Activated CD4-positive, alpha-beta T cell treated with anti-CD3 and anti-CD28 coated beads for 36 hours (primary cell): ENCODE data around the gene TMEM156. TPM values are rescaled to one million over a fixed set of nuclear protein-coding genes. Genes with fewer than 3 reads are reported as not detected.

ENCODE experiments used
- ATAC-seq: fragments of 200-7000 bp; cut with Tn5 transposase; one replicate; pipeline ENCODE4 v1.10.0; 2021; ENCODE audit warnings: mild to moderate bottlenecking, moderate library complexity
- CTCF ChIA-PET: fragments of 350-600 bp; sonication (Branson Sonifier 250); formaldehyde crosslinking; loops from one replicate; lab custom pipeline; 2021; ENCODE audit warnings: antibody characterized with exemption; lab: Charles Lee
- POLR2A ChIA-PET: fragments of 350-600 bp; sonication (Branson Sonifier 250); formaldehyde crosslinking; loops from one replicate; lab custom pipeline; 2021; ENCODE audit warnings: antibody characterized with exemption, inconsistent platforms; lab: Charles Lee
- DNase-seq: peaks from one replicate; pipeline ENCODE4 v3.0.0-alpha.2; 2020
- H3K27ac Mint-ChIP-seq: one replicate; pipeline ENCODE4 v1.8.0; 2021; ENCODE audit warnings: mixed read lengths
- H3K27me3 Mint-ChIP-seq: one replicate; pipeline ENCODE4 v1.8.0; 2021; ENCODE audit warnings: mixed read lengths
- H3K36me3 Mint-ChIP-seq: one replicate; pipeline ENCODE4 v1.8.0; 2021; ENCODE audit warnings: low read depth, mixed read lengths
- H3K4me1 Mint-ChIP-seq: one replicate; pipeline ENCODE4 v1.8.0; 2021; ENCODE audit warnings: mixed read lengths
- H3K4me3 Mint-ChIP-seq: one replicate; pipeline ENCODE4 v1.8.0; 2021; ENCODE audit warnings: mild to moderate bottlenecking, moderate library complexity, mixed read lengths
- H3K9me3 Mint-ChIP-seq: one replicate; pipeline ENCODE4 v1.8.0; 2021; ENCODE audit warnings: low read depth, mixed read lengths
- intact Hi-C, 2 experiments: fragments of 100-400 bp; cut with DNase I in 1 of 2; cut with micrococcal nuclease in 1 of 2; formaldehyde crosslinking; loops; one replicate each; pipeline versions ENCODE4 v1.14.2 to v1.15.1; 2022 to 2024; cut with DNase I, micrococcal nuclease
- total RNA-seq, 2 experiments: library from RNA; stranded (reverse); gene quantifications; one replicate each; pipeline ENCODE4 v1.2.3, GENCODE V29; 2021

Gene TMEM156
- total RNA-seq, 2 experiments from 2014 or later: 14.3 to 15.4 TPM

DNA sequence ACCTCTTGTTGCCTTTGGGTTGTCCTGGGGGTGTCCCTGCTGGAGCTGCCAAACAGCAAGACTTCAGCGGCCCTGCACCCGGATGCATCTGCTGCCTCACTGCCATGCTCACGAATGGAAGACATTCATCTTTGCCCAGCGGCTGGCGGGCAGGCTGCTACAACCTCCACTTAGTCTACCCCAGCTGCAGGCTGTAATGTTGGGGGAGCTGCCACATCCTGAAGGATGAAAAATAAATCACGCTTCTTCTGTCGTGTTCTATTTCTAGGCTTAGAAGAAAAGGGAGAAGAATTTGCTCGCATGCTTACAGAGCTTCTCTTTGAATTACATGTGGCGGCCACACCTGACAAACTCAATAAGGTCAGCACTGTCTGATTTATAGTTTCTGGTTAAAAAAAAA, 103.2 kb downstream of the TMEM156 start:
- intact Hi-C loops: no loop called here
- DNase-seq: no peak
- H3K4me3 Mint-ChIP-seq: no peak overlapping the region
- no peak overlapping the region for H3K27ac Mint-ChIP-seq
- no peak for ATAC-seq
- no peaks in the 10 kb centered on the region for H3K27me3 Mint-ChIP-seq
- H3K9me3 Mint-ChIP-seq: no peaks in the 10 kb centered on the region
- POLR2A ChIA-PET: no interaction called here
- CTCF ChIA-PET: interaction anchor here (0.7 kb wide), 1 partner anchor 12 kb away, joined by 3 read pairs; no protein-coding TSS in a partner anchor
- no peaks in the 10 kb centered on the region for H3K36me3 Mint-ChIP-seq
- H3K4me1 Mint-ChIP-seq: peaks cover 9% of the 10 kb centered on the region

DNA sequence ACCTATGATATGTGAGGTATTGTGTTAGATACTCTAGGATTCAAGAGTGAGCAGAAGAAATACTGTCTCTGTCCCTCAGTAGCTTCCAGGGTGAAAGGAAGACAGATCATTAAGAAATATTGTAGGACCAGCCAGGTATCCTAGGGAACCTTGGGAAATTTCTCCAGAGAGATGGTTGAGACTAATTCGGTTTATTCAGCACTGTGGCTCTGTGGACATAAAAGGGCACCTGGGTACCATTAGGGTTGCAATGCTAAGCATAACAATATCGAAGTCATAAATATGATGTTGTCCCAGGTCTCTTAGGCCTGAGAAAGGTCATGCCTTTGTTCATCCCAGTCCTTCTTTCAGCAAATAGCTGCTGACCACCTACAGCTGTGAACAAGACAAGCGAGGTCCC, 103.6 kb downstream of the TMEM156 start:
- intact Hi-C loops: no loop called here
- CTCF ChIA-PET: no interaction called here
- ATAC-seq (no peak), DNase-seq (no peak)
- no peaks in the 10 kb centered on the region for H3K27me3 Mint-ChIP-seq
- no peak overlapping the region for H3K27ac Mint-ChIP-seq
- no peaks in the 10 kb centered on the region for H3K36me3 Mint-ChIP-seq
- no peak overlapping the region for H3K4me3 Mint-ChIP-seq
- POLR2A ChIA-PET: no interaction called here
- peaks cover 9% of the 10 kb centered on the region for H3K4me1 Mint-ChIP-seq
- H3K9me3 Mint-ChIP-seq: no peaks in the 10 kb centered on the region

DNA sequence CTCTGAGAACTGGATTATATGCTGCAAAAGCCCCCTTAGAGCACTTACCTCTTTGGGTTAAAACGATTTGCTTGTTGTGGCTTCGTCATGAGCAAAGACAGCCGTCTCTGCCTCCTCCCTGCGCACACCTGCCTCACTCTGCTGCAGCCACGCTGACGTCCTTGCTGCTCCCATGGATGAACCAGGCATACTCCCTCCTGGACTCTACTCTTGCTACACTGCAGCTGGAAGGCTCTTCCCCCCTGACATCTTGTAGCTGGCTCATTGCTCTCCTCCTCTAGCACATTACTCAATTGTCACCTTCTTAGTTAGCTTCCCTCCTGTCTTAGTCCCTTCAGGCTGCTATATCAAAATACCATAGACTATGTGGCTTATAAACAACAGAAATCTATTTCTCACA, 105.3 kb downstream of the TMEM156 start:
- no peak for ATAC-seq
- intact Hi-C loops: no loop called here
- H3K27ac Mint-ChIP-seq: no peak overlapping the region
- H3K4me3 Mint-ChIP-seq: no peak overlapping the region
- ChIA-PET CTCF (interaction anchor here (0.8 to 1.5 kb wide), 4 partner anchors 10 to 208 kb away, joined by 3 to 7 read pairs (median 4); no protein-coding TSS in a partner anchor), POLR2A (no interaction called here)
- H3K36me3 Mint-ChIP-seq: no peaks in the 10 kb centered on the region
- no peaks in the 10 kb centered on the region for H3K9me3 Mint-ChIP-seq
- no peaks in the 10 kb centered on the region for H3K27me3 Mint-ChIP-seq
- H3K4me1 Mint-ChIP-seq: peaks cover 9% of the 10 kb centered on the region
- no peak for DNase-seq

DNA sequence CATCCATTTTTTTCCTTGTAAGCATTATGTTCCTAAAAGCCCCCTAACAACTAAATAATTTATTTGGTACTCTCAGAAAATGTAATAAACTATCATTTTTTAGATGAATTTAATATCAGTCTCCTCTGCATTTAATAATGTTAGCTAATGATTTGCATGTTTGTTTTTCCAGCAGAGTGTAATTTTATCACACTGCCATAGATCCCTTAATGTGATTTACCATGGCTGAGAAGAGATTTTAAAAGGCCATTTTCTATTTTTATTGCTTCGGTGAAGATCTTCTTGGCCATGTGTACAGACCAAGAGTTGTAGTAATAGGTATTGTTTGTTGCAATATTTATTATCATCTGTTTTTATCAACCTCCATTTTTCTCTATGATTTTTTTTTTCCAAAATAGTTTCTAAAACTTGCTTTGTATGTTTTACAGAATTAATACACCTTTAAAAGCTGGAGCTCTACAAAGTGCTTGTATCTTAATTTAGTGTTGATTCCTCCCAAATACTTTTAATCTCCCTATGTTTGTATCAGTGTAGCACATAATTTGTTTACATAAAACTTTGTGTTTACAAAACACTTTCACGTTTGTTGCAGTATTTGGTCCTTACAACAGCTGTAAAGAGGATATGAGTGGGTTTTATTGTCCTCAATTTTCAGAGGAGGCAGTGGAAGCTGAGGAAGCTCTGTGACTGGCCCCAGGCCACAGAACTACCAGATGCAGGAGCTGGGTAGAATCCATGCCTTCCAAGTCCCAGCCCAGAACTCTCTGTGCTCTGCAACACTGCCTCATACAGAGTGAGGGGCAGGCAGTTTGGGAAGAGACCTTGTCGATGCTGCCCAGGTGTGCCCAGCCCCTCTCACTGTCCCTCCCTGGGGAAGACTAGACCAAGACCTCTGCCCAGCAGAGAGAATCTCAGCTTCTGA, 106.5 kb downstream of the TMEM156 start:
- no peak for DNase-seq
- no peaks in the 10 kb centered on the region for H3K36me3 Mint-ChIP-seq
- no peaks in the 10 kb centered on the region for H3K27me3 Mint-ChIP-seq
- POLR2A ChIA-PET: no interaction called here
- peaks cover 9% of the 10 kb centered on the region for H3K4me1 Mint-ChIP-seq
- intact Hi-C loops: no loop called here
- no peak overlapping the region for H3K4me3 Mint-ChIP-seq
- H3K27ac Mint-ChIP-seq: no peak overlapping the region
- no peaks in the 10 kb centered on the region for H3K9me3 Mint-ChIP-seq
- no peak for ATAC-seq
- CTCF ChIA-PET: interaction anchor here (1.5 kb wide), 2 partner anchors 23 to 209 kb away, joined by 4 to 7 read pairs; no protein-coding TSS in a partner anchor

DNA sequence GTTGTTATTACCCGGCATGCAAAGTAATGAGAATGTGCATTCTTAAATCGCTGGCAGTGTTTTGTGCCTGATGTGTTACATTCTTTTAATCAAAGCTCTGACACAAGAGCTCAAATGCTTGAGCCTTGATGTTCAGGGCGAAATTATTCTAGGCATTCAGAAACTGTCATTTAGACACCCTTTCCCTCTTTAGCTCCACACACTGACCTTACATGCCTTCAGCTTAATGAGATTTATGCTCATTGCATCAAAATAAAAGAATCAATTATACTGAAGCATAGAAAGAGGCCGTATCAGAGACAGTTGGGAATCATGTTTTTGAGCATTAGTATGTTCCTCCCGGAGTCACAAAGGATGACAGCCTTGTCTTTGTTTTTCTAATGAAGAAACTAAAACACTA, 107.9 kb downstream of the TMEM156 start:
- no peak overlapping the region for H3K27ac Mint-ChIP-seq
- no peaks in the 10 kb centered on the region for H3K27me3 Mint-ChIP-seq
- ChIA-PET POLR2A (interaction anchor here (0.6 kb wide), 1 partner anchor 127 kb away, joined by 4 read pairs; no protein-coding TSS in a partner anchor), CTCF (interaction anchor here (0.6 to 1.0 kb wide), 3 partner anchors 22 to 1627 kb away, joined by 4 to 5 read pairs (median 4); no protein-coding TSS in a partner anchor)
- no peaks in the 10 kb centered on the region for H3K36me3 Mint-ChIP-seq
- no peaks in the 10 kb centered on the region for H3K9me3 Mint-ChIP-seq
- H3K4me3 Mint-ChIP-seq: no peak overlapping the region
- H3K4me1 Mint-ChIP-seq: peaks cover 2% of the 10 kb centered on the region
- ATAC-seq: no peak
- no peak for DNase-seq
- intact Hi-C loops: no loop called here

DNA sequence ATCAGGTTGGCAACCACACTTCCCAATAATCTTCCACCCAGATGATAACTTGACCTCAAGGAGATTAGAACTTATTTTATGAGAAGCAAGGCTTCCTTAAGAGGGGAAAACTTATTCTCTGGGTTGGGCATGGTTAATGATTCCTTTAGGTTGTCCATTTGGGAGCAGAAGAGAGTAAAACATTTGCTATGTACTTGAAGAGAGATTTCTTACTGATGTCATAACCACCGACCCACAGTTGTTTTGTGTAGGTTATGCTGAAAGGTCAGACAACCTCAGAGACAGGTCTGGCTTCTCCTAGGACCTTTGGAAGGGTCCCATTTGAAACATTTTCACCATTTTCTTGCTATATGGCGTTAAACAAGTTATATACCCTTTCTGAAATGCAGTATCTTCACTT, 108.5 kb downstream of the TMEM156 start:
- intact Hi-C loops: no loop called here
- ATAC-seq (no peak), DNase-seq (no peak)
- Mint-ChIP-seq H3K4me1 (peaks cover 2% of the 10 kb centered on the region), H3K27me3 (no peaks in the 10 kb centered on the region), H3K9me3 (no peaks in the 10 kb centered on the region), H3K27ac (no peak overlapping the region), H3K36me3 (no peaks in the 10 kb centered on the region), H3K4me3 (no peak overlapping the region)
- ChIA-PET CTCF (interaction anchor here (1.0 kb wide), 2 partner anchors 21 to 34 kb away, joined by 4 to 5 read pairs; no protein-coding TSS in a partner anchor), POLR2A (interaction anchor here (0.6 kb wide), 2 partner anchors 128 to 194 kb away, joined by 3 to 4 read pairs; no protein-coding TSS in a partner anchor)

DNA sequence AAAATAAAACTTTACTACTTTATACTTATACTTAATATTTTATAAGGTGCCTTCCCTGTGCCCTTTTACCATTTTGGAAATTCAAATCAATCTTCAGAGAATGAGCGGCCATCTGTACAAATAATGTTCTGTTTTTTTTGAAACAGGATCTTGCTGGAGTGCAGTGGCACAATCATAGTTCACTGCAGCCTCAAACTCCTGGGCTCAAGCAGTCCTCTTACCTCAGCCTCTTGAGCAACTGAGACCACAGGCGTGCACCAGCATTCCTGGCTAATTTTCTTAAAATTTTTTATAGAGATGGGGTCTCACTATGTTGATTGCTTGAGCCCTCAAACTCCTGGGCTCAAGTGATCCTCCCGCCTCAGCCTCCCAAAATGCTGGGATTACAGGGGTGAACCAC, 111.1 kb downstream of the TMEM156 start:
- Mint-ChIP-seq H3K4me3 (no peak overlapping the region), H3K27ac (no peak overlapping the region), H3K27me3 (no peaks in the 10 kb centered on the region), H3K9me3 (no peaks in the 10 kb centered on the region), H3K4me1 (peaks cover 2% of the 10 kb centered on the region), H3K36me3 (no peaks in the 10 kb centered on the region)
- ChIA-PET CTCF (no interaction called here), POLR2A (no interaction called here)
- intact Hi-C loops: no loop called here
- no peak for DNase-seq
- no peak for ATAC-seq

DNA sequence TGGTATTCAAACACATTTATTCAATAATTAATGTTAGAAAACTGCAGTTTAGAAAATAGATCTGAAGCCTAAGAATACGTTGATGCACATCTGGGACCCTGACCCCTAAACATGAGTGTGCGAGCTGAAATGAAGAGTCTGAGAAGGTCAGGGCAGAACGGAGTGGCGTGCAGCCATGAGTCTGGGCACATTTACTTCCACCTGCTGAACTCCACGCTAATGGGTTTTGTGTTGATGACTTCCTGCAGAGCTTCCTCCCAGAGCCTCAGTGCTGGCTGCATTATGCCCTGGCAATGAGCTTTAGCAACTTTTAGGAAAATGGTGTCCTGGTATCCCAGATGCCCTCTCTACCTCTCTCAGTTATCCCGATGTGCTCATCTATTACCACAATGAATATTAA, 111.5 kb downstream of the TMEM156 start:
- DNase-seq: no peak
- H3K27ac Mint-ChIP-seq: no peak overlapping the region
- H3K4me3 Mint-ChIP-seq: no peak overlapping the region
- peaks cover 2% of the 10 kb centered on the region for H3K4me1 Mint-ChIP-seq
- no peaks in the 10 kb centered on the region for H3K27me3 Mint-ChIP-seq
- ChIA-PET CTCF (interaction anchor here (0.6 kb wide), 1 partner anchor 679 kb away, joined by 3 read pairs; no protein-coding TSS in a partner anchor), POLR2A (no interaction called here)
- no peaks in the 10 kb centered on the region for H3K36me3 Mint-ChIP-seq
- no peaks in the 10 kb centered on the region for H3K9me3 Mint-ChIP-seq
- intact Hi-C loops: no loop called here
- no peak for ATAC-seq

DNA sequence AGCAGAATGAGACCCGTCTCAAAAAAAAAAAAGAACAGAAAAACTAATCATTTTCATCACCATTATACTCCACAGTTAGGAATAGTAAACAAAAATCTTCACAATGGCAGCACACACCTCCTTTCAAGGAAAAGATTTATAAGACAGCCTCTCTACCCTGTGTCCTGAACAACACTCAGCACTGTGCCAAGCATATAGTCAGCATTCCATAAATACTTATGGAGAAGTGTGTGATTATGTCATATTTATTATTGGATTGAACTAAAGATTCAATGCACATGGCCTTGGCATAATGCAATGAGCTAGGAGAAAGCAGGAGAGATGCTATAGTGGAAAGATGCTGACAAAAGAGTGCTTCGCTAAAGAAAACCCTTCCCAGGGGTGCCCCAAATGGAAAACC, 112.0 kb downstream of the TMEM156 start:
- CTCF ChIA-PET: interaction anchor here (0.6 kb wide), 1 partner anchor 678 kb away, joined by 3 read pairs; no protein-coding TSS in a partner anchor
- no peak for DNase-seq
- H3K36me3 Mint-ChIP-seq: no peaks in the 10 kb centered on the region
- H3K27me3 Mint-ChIP-seq: no peaks in the 10 kb centered on the region
- no peak overlapping the region for H3K27ac Mint-ChIP-seq
- H3K9me3 Mint-ChIP-seq: no peaks in the 10 kb centered on the region
- peaks cover 5% of the 10 kb centered on the region for H3K4me1 Mint-ChIP-seq
- no peak for ATAC-seq
- no peak overlapping the region for H3K4me3 Mint-ChIP-seq
- POLR2A ChIA-PET: no interaction called here
- intact Hi-C loops: no loop called here

DNA sequence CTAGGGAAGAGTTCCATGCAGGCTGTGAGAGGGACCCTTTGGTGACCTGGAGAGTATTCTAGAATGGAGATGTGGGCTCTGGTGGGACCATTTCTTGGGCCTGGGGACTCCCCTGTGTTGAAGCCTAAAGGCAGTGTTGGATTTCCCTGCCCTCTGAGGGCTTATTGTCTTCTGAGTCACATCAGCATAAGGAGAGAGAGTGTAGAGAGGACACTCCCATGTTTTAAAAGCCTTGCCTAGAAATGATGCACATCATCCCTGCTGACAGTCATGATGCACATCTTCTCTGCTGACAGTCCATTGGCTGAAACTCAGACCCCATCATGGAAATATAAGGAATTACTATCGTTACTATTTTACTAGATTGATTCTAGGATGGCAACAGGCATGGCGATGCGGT, 112.7 kb downstream of the TMEM156 start:
- CTCF ChIA-PET: no interaction called here
- Mint-ChIP-seq H3K9me3 (no peaks in the 10 kb centered on the region), H3K36me3 (no peaks in the 10 kb centered on the region), H3K4me3 (no peak overlapping the region), H3K27me3 (no peaks in the 10 kb centered on the region), H3K4me1 (peaks cover 12% of the 10 kb centered on the region), H3K27ac (no peak overlapping the region)
- ATAC-seq (no peak), DNase-seq (no peak)
- intact Hi-C loops: no loop called here
- POLR2A ChIA-PET: no interaction called here

DNA sequence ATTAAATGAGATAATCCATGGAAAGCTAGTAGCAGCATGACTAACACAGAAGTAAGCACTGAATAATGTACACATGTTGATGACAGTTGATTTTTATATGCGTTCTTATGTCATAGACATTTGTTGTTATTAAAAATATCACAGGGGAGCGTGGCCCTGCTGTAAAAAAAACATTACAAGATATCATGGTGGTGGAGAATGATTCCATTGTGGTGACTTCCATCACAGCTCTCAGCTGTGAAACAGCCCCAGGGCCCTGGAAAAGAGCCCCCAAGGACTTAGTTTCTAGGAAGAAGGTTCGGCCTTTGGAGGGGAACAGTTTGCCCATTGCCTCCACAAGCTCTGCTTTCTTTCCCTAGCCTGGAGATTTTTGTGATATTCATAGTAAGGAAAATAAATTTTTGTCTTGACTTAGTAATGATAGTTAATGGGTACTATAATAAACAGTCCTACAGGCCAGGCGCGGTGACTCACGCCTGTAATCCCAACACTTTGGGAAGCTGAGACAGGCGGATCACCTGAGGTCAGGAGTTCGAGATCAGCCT, 114.7 kb downstream of the TMEM156 start:
- CTCF ChIA-PET: interaction anchor here (1.0 kb wide), 1 partner anchor 12 kb away, joined by 3 read pairs; no protein-coding TSS in a partner anchor
- POLR2A ChIA-PET: no interaction called here
- H3K4me3 Mint-ChIP-seq: no peak overlapping the region
- ATAC-seq (no peak), DNase-seq (no peak)
- no peaks in the 10 kb centered on the region for H3K36me3 Mint-ChIP-seq
- no peaks in the 10 kb centered on the region for H3K9me3 Mint-ChIP-seq
- intact Hi-C loops: no loop called here
- H3K27me3 Mint-ChIP-seq: no peaks in the 10 kb centered on the region
- H3K27ac Mint-ChIP-seq: no peak overlapping the region
- H3K4me1 Mint-ChIP-seq: peaks cover 12% of the 10 kb centered on the region
